Measurements from ENCODE around the gene ALPL.

The ALPL gene

DNA sequence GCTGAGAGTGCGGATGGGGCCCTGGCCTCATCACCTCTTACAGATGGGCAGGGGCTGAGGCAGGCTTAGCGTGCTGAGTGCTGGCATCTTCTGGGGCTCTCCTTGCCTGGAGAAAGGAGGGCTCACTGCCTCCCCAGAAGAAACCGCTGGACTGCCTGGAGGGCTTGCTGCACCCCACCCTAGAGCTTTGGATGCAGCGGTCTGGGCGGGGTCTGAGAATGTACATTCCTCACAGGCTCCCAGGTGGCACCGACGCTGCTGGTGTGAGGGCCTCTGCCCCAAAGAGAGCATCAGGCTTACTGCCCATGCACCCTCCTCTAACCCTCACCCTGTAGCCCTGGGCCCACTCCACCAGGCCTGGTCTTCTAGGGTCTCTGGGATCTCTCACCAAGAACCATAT, 108.8 kb downstream of the ALPL start:
- no peaks in the 10 kb centered on the region for H3K9me3 ChIP-seq (ENCODE audit: control insufficient read depth, insufficient read depth, low read depth, low read length)
- peaks cover 4% of the 10 kb centered on the region; the same call in 1 of the 2 replicates for H3K4me1 ChIP-seq (ENCODE audit: control insufficient read depth, insufficient read depth, low read length)
- ChIA-PET POLR2A (no interaction called here), CTCF (no interaction called here)
- no peak overlapping the region for H3K4me3 ChIP-seq (ENCODE audit: low read depth, low read length)
- no peaks in the 10 kb centered on the region for H3K36me3 ChIP-seq (ENCODE audit: control insufficient read depth in 2 of 2, insufficient read depth in 1 of 2, low read length in 2 of 2)
- TF ChIP-seq ZNF561 (tag by site-specific recombination; IDR thresholded peaks at IDR 0.05; ENCODE audit: borderline replicate concordance) (no peak), KLF9 (tag by site-specific recombination; IDR thresholded peaks at IDR 0.05; ENCODE audit: low read depth) (no peak), ZNF2 (tag by site-specific recombination; IDR thresholded peaks at IDR 0.05) (no peak), ZBTB48 (tag by site-specific recombination; IDR thresholded peaks at IDR 0.05) (no peak), HOXA7 (CRISPR knock-in tag; IDR thresholded peaks at IDR 0.05; ENCODE audit: borderline replicate concordance) (no peak), ZFP3 (tag by site-specific recombination; IDR thresholded peaks at IDR 0.05; ENCODE audit: low read depth) (no peak), ZIC2 (tag by site-specific recombination; IDR thresholded peaks at IDR 0.05) (no peak), ZNF354C (tag by site-specific recombination; IDR thresholded peaks at IDR 0.05; ENCODE audit: borderline replicate concordance, low read depth) (no peak), ZNF530 (tag by site-specific recombination; IDR thresholded peaks at IDR 0.05; ENCODE audit: low read depth) (no peak), SP2 (tag by site-specific recombination; IDR thresholded peaks at IDR 0.05) (no peak), ZNF239 (tag by site-specific recombination; IDR thresholded peaks at IDR 0.05) (no peak)
- TF ChIP-seq, protein P1, sequence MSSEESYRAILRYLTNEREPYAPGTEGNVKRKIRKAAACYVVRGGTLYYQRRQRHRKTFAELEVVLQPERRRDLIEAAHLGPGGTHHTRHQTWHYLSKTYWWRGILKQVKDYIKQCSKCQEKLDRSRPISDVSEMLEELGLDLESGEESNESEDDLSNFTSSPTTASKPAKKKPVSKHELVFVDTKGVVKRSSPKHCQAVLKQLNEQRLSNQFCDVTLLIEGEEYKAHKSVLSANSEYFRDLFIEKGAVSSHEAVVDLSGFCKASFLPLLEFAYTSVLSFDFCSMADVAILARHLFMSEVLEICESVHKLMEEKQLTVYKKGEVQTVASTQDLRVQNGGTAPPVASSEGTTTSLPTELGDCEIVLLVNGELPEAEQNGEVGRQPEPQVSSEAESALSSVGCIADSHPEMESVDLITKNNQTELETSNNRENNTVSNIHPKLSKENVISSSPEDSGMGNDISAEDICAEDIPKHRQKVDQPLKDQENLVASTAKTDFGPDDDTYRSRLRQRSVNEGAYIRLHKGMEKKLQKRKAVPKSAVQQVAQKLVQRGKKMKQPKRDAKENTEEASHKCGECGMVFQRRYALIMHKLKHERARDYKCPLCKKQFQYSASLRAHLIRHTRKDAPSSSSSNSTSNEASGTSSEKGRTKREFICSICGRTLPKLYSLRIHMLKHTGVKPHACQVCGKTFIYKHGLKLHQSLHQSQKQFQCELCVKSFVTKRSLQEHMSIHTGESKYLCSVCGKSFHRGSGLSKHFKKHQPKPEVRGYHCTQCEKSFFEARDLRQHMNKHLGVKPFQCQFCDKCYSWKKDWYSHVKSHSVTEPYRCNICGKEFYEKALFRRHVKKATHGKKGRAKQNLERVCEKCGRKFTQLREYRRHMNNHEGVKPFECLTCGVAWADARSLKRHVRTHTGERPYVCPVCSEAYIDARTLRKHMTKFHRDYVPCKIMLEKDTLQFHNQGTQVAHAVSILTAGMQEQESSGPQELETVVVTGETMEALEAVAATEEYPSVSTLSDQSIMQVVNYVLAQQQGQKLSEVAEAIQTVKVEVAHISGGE (tag by site-specific recombination; conservative IDR thresholded peaks at IDR 0.05; ENCODE audit: low read depth) = no peak
- TF ChIP-seq, protein P2, sequence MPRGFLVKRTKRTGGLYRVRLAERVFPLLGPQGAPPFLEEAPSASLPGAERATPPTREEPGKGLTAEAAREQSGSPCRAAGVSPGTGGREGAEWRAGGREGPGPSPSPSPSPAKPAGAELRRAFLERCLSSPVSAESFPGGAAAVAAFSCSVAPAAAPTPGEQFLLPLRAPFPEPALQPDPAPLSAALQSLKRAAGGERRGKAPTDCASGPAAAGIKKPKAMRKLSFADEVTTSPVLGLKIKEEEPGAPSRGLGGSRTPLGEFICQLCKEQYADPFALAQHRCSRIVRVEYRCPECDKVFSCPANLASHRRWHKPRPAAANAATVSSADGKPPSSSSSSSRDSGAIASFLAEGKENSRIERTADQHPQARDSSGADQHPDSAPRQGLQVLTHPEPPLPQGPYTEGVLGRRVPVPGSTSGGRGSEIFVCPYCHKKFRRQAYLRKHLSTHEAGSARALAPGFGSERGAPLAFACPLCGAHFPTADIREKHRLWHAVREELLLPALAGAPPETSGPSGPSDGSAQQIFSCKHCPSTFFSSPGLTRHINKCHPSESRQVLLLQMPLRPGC (tag by site-specific recombination; IDR thresholded peaks at IDR 0.05) = no peak
- TF ChIP-seq, protein P3, sequence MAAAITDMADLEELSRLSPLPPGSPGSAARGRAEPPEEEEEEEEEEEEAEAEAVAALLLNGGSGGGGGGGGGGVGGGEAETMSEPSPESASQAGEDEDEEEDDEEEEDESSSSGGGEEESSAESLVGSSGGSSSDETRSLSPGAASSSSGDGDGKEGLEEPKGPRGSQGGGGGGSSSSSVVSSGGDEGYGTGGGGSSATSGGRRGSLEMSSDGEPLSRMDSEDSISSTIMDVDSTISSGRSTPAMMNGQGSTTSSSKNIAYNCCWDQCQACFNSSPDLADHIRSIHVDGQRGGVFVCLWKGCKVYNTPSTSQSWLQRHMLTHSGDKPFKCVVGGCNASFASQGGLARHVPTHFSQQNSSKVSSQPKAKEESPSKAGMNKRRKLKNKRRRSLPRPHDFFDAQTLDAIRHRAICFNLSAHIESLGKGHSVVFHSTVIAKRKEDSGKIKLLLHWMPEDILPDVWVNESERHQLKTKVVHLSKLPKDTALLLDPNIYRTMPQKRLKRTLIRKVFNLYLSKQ (tag by site-specific recombination; IDR thresholded peaks at IDR 0.05; ENCODE audit: borderline replicate concordance) = no peak
- TF ChIP-seq, protein P4, sequence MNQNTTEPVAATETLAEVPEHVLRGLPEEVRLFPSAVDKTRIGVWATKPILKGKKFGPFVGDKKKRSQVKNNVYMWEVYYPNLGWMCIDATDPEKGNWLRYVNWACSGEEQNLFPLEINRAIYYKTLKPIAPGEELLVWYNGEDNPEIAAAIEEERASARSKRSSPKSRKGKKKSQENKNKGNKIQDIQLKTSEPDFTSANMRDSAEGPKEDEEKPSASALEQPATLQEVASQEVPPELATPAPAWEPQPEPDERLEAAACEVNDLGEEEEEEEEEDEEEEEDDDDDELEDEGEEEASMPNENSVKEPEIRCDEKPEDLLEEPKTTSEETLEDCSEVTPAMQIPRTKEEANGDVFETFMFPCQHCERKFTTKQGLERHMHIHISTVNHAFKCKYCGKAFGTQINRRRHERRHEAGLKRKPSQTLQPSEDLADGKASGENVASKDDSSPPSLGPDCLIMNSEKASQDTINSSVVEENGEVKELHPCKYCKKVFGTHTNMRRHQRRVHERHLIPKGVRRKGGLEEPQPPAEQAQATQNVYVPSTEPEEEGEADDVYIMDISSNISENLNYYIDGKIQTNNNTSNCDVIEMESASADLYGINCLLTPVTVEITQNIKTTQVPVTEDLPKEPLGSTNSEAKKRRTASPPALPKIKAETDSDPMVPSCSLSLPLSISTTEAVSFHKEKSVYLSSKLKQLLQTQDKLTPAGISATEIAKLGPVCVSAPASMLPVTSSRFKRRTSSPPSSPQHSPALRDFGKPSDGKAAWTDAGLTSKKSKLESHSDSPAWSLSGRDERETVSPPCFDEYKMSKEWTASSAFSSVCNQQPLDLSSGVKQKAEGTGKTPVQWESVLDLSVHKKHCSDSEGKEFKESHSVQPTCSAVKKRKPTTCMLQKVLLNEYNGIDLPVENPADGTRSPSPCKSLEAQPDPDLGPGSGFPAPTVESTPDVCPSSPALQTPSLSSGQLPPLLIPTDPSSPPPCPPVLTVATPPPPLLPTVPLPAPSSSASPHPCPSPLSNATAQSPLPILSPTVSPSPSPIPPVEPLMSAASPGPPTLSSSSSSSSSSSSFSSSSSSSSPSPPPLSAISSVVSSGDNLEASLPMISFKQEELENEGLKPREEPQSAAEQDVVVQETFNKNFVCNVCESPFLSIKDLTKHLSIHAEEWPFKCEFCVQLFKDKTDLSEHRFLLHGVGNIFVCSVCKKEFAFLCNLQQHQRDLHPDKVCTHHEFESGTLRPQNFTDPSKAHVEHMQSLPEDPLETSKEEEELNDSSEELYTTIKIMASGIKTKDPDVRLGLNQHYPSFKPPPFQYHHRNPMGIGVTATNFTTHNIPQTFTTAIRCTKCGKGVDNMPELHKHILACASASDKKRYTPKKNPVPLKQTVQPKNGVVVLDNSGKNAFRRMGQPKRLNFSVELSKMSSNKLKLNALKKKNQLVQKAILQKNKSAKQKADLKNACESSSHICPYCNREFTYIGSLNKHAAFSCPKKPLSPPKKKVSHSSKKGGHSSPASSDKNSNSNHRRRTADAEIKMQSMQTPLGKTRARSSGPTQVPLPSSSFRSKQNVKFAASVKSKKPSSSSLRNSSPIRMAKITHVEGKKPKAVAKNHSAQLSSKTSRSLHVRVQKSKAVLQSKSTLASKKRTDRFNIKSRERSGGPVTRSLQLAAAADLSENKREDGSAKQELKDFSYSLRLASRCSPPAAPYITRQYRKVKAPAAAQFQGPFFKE (tag by site-specific recombination; IDR thresholded peaks at IDR 0.05; ENCODE audit: borderline replicate concordance) = no peak
- H3K27ac ChIP-seq (ENCODE audit: extremely low read depth, low read depth, low read length) = no peak overlapping the region
